ENCODE results near the gene NMD3. TPM values are rescaled to one million over a fixed set of nuclear protein-coding genes. Genes with fewer than 3 reads are reported as not detected.
A peak's percentile ranks its signal among the peaks of the same experiment; 100 is the strongest.
"Not testable (repeated sequence)": the region's sequence is repeated elsewhere in the genome, so short reads cannot be mapped to it uniquely, and the experiment has no call there.

The NMD3 gene
- 51.6 TPM for total RNA-seq
- long read RNA-seq, transcript NMD3-201 (16 exons, 3,049 nt): major isoform, 72 of 137 reads
- long read RNA-seq, partial matches to known transcripts: 1 of 137 reads
- long read RNA-seq, other reads (novel, unspliced or antisense): 64 of 137 reads

DNA sequence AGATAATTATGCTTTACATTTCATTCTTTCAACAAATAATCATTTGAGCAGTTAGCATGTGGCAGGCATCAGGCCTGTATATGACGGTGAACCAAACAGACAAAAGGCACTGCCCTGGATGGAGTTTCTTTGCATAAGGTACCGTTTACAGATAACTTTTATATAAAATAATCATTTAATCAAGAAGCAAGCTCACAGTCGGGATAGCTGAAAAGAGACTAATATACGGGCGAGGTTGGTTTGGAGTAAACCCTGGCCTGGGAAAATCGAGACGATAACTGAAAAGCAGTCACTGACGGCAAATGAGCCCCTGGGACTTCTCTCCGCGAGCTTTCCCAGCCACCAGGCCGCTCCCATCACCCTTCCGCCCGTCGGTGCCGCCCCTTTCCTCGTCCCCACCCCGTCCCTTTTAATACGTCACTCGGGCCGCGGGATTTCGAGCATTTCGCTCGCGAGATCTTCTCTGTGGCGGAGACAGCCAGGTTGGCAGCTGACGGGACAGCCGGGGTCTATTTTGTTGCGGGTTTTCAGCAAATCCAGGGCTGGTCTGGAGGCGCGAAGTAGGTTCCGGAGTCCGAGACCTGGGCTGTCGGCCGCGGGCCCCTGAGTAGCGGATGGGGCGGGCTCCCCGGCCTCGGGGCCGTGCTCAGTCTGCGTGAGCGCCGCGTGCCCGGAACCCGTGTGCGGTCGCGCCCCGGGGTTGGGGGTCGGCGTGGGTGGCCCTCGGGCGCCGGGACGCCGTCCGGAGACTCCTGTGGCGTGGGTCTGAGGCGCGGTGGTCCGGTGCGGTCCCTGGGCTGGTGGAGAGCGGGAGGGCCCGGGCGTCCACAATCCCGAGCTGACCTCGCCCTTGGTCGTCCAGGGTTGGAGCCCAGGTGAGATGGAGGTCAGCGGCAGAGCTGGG, at the start of gene NMD3:
TSS of gene NMD3 (plus strand) at position 462 of the 904 bp plus-strand sequence. CDS start 703 bp downstream, outside the sequence.
- Histone ChIP-seq H3K27ac (replicated peaks) (peak within 1 kb of the TSS; percentile 97), H3K4me1 (peaks cover 58% of the 10 kb centered on the region), H3K36me3 (peaks cover 15% of the 10 kb centered on the region), H3K4me3 (peak within 1 kb of the TSS; percentile 98), H3K9me3 (replicated peaks) (no peaks in the 10 kb centered on the region), H3K27me3 (ENCODE audit: low read depth) (no peaks in the 10 kb centered on the region)
- DNase-seq: peak; percentile 96
- intact Hi-C loops (cut with micrococcal nuclease): loop anchor here (10.0 kb wide), 1 partner anchor 126 kb away; no protein-coding TSS in a partner anchor
- TF ChIP-seq, protein P1, sequence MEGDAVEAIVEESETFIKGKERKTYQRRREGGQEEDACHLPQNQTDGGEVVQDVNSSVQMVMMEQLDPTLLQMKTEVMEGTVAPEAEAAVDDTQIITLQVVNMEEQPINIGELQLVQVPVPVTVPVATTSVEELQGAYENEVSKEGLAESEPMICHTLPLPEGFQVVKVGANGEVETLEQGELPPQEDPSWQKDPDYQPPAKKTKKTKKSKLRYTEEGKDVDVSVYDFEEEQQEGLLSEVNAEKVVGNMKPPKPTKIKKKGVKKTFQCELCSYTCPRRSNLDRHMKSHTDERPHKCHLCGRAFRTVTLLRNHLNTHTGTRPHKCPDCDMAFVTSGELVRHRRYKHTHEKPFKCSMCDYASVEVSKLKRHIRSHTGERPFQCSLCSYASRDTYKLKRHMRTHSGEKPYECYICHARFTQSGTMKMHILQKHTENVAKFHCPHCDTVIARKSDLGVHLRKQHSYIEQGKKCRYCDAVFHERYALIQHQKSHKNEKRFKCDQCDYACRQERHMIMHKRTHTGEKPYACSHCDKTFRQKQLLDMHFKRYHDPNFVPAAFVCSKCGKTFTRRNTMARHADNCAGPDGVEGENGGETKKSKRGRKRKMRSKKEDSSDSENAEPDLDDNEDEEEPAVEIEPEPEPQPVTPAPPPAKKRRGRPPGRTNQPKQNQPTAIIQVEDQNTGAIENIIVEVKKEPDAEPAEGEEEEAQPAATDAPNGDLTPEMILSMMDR (IDR thresholded peaks at IDR 0.05; ENCODE audit: borderline replicate concordance): no peak

DNA sequence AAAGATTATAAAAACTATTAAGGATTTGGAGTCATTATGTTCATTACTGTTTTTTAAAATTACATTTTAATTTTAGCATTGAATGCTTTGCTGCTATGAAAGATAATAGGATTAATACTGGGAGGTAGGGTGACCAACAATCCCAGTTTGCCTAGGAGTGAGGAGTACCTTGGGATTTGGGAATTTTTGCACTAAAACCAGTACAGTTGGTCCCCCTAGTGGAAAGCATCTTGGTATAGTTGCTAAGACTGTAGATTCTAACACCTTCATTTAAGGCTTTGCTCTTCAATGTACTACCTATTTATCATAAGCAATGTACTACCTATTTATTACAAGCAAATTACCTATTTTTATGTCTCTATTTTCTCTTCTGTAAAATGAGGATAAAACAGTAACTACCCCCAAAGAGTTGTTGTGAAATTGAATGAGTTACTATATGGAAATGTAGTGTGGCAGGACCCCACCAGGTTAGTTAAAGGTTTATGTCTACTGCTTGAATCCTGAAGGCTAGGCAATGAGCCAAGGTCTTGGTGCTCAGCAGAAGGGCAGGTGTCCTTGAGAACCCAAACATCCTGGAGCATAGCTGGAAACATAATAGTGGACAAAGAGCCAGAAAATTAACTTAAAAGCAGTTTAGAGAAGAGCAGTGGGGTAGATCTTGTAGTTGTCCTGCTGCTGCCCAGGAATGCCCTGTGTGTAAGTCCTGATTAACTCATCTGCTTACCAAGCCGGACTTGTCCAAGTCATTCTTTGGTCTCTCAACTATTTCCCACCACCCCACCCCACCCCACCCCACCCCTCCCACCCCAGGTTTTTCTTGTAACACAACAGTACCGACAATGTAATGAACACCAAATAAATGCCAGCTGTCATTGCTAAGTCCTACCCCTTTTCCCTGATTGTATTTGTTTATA, 49.2 kb upstream of the NMD3 start:
- Histone ChIP-seq H3K4me3 (no peak overlapping the region), H3K36me3 (no peaks in the 10 kb centered on the region), H3K9me3 (replicated peaks) (peaks cover 9% of the 10 kb centered on the region), H3K27me3 (ENCODE audit: low read depth) (no peaks in the 10 kb centered on the region), H3K4me1 (peaks cover 19% of the 10 kb centered on the region), H3K27ac (replicated peaks) (peak overlapping the region; percentile 34)
- intact Hi-C loops (cut with micrococcal nuclease): no loop called here
- no peak for DNase-seq
- TF ChIP-seq, protein P1 (IDR thresholded peaks at IDR 0.05; ENCODE audit: borderline replicate concordance): peak; percentile 45

- no peaks in the 10 kb centered on the region for H3K27me3 ChIP-seq (ENCODE audit: low read depth)
- intact Hi-C loops (cut with micrococcal nuclease): no loop called here
- H3K4me3 ChIP-seq: no peak overlapping the region
- TF ChIP-seq, protein P1 (IDR thresholded peaks at IDR 0.05; ENCODE audit: borderline replicate concordance): no peak
- H3K4me1 ChIP-seq: peaks cover 20% of the 10 kb centered on the region
- no peaks in the 10 kb centered on the region for H3K36me3 ChIP-seq
- H3K27ac ChIP-seq (replicated peaks): no peak overlapping the region
- peaks cover 9% of the 10 kb centered on the region for H3K9me3 ChIP-seq (replicated peaks)
- DNase-seq: no peak
These were observed 45.6 kb upstream of the NMD3 start for GRCh38 chr3:161175506-161175905.

- no peaks in the 10 kb centered on the region for H3K36me3 ChIP-seq
- peaks cover 9% of the 10 kb centered on the region for H3K9me3 ChIP-seq (replicated peaks)
- H3K4me3 ChIP-seq: no peak overlapping the region
- TF ChIP-seq, protein P1 (IDR thresholded peaks at IDR 0.05; ENCODE audit: borderline replicate concordance): no peak
- H3K4me1 ChIP-seq: peaks cover 24% of the 10 kb centered on the region
- no peaks in the 10 kb centered on the region for H3K27me3 ChIP-seq (ENCODE audit: low read depth)
- intact Hi-C loops (cut with micrococcal nuclease): no loop called here
- H3K27ac ChIP-seq (replicated peaks): no peak overlapping the region
- no peak for DNase-seq
These were observed 43.1 kb upstream of the NMD3 start for GRCh38 chr3:161177991-161178390.

DNA sequence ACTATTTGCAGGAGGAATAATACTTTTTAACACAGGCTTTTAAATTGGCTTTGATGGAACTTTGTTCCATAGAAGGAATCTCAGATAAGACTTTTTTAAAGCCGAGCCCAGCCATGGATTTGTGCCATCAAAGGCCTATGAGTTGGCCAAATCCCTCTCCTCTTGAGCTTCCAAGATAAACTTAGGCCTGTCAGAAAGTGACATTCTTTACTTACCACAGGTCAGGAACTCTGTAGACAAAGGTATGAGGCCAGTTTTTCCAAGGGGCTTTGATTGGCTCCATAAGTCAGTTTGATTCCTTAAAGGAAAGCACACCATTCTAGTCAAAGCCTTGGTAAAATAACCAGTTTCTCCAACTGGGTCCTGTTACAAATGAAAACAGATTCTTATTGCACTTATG, 39.7 kb upstream of the NMD3 start:
- H3K4me3 ChIP-seq; intact Hi-C loops (cut with micrococcal nuclease); H3K9me3 ChIP-seq (replicated peaks); H3K27me3 ChIP-seq (ENCODE audit: low read depth); H3K36me3 ChIP-seq: not testable (repeated sequence)
- Histone ChIP-seq H3K27ac (replicated peaks) (peak overlapping the region; percentile 42), H3K4me1 (peaks cover 24% of the 10 kb centered on the region)
- peak; percentile 34 for DNase-seq

Measured in left ventricle myocardium inferior (tissue), 1 donor.